HG03565 (cell line): ENCODE data around the gene EPS8L2.

Experiments
- ATAC-seq: cut with Tn5 transposase; IDR thresholded peaks from one replicate; pipeline ENCODE4 v1.9.1; 2021; ENCODE audit warnings: mild to moderate bottlenecking, moderate library complexity; ENCODE audit not compliant: unreplicated experiment

Gene EPS8L2

DNA sequence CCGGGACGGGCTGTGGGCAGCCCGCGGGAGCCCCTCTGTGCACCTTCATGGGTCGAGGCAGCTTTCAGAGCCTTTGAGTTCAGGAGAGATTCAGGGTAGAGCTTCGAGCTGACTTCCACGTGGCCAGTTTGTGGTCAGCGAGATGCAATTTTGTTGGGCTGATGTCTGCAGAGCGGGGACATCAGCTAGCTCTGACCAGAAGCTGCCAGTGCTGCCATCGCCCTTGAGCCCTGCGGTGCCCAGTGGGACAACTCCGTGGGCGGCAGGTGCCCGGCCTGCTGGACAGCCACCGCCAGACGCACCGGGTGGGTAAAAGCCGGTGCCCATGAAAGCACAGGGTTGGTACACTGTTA, 42.0 kb downstream of the EPS8L2 start:
- ATAC-seq = peak; percentile 6

DNA sequence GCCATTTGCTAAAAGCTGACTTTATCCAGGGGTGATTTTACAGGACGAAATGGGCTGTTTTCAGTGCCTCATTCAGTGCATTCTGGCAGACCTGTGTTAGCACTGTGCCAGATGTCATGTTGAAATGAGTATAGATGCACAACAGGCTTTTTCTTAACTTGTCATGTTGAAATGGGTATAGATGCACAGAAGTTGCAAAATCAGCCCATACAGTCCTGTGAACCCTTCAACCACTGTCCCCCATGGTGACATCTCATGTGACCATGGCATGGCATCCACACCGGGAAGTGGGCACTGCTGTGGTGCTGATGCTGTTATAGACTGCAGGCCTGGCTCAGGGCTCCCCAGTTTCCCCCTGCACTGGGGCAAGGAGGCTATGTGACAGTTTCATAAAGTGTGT, 43.7 kb downstream of the EPS8L2 start:
- no peak for ATAC-seq

DNA sequence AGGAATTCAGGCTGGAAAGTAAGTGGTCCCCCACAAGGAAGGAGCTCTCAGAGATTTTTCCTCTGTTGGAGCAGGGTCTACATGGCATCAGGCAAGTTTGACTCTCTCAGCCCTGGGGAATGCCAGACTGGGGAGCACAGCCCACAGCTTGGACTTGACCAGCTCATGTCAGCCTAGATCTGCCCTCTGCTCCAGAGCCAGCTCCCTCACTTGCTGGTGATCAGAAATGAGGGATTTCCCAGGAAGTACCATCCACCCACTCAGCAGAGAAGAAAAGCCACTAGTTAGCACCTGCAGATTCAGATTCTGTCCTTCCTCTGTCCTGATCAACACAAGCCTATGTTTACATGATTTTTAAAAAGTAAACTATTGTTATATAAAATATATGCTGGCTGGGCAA, 54.2 kb downstream of the EPS8L2 start:
- ATAC-seq = no peak

DNA sequence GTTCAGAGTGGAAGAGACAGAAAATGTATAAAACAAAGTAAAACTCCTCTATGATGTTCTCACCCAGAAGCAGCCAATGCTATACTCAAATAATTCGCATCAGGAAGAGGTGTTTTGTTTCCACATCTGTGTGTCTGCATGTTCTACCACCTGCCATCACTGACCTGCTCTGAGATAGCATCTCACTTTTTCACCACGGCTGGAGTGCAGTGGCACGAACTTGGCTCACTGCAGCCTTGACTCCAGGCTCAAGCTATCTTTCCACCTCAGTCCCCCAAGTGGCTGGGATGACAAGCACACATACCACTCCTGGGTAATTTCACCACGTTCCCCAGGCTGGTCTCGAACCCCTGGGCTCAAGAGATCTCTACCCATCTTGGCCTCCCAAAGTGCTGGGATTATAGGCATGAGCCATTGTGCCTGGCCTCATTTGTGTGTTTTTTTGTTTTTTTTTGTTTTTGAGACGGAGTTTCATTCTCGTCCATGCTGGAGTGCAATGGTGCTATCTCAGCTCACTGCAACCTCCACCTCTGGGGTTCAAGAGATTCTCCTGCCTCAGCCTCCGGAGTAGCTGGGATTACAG, 55.6 kb downstream of the EPS8L2 start:
- ATAC-seq = no peak

DNA sequence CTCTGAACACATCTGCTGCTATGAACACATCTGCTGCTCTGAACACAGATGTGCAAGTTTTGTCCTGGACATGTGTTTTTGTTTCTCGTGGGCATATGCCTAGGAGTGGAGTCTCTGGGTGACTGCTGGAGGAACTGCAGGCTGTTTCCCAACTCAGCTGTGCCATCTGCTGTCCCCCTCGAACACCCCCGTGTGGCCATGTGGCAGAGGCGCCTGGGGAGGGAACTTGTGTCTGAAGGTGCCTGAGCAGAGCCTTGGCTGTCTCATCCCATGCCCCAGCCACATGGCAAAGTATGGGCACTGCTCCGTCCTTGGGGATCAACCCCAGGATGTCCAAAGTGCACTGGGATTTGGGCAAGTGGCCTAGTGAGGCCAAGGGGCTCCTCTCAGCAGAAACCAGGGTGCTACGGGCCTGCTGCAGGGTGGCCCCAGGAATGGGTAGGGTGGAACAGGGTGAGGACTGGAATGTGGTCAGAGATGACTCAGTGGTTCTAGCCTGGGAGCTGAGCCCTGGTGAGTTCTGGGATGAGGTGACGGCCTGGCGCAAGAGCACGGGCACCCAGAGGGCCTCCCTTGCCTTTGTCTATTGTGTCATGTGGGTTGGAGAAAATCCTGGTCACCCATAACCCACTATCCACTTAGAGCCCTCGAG, 56.5 kb downstream of the EPS8L2 start:
- no peak for ATAC-seq

DNA sequence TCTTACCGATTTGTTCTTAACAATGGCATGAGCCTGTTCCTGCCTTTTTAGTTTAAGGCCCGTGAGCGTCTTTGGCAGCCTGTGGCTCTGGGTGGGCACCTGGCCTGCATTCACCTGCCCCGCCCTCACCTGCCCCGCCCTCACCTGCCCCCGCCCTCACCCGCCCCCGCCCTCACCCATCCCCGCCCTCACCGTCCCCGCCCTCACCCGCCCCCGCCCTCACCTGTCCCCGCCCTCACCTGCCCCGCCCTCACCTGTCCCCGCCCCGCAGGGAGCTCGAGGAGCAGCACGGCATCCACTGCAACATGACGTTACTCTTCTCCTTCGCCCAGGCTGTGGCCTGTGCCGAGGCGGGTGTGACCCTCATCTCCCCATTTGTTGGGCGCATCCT, 57.0 kb downstream of the EPS8L2 start:
- ATAC-seq = no peak

DNA sequence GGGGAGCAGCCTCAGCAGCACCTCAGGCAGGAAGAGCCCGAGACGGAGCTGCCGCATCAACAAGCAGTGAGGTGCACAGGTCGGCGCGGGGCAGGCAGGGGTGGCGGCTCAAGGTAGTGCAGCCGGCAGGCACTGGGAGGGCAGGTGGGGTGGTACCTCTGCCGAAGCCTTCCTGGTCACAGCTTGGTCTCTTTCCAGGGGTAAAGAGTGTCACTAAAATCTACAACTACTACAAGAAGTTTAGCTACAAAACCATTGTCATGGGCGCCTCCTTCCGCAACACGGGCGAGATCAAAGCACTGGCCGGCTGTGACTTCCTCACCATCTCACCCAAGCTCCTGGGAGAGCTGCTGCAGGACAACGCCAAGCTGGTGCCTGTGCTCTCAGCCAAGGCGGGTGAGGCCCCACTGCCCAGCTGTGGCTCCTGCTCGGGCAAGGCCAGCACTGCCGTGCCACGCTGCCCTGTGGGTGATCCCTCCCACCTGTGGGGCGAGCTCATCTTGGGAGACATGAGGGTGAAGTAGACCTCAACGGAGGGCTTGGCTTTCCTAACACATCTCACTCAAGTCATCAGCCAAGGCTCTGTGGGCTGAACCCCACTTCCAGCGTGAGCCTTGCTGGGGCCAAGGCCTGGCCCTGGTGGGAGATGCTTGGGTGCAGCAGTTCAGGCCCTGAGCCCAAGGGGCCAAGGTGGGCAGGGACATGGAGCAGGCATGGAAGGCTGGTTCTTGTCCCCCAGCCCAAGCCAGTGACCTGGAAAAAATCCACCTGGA, 57.7 kb downstream of the EPS8L2 start:
- ATAC-seq = no peak

DNA sequence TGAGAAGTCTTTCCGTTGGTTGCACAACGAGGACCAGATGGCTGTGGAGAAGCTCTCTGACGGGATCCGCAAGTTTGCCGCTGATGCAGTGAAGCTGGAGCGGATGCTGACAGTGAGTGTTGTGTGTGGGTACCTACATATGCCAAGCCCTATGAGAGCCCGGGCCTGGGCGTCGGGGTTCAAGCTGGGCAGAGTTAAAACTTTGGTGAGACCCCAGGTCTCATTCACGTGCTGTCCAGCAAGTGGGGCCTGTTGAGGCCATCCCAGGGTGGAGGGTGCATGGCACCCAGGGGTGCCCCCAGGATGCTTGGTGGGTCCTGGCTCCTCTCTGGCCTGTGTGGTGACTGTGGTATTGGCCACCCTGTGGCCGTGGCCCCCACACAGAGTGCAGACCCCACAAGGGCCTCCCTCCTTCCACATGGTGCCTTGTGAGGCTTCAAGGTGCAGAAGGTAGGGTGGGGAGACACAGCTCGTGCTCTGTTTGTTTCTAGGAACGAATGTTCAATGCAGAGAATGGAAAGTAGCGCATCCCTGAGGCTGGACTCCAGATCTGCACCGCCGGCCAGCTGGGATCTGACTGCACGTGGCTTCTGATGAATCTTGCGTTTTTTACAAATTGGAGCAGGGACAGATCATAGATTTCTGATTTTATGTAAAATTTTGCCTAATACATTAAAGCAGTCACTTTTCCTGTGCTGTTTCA, 58.4 kb downstream of the EPS8L2 start:
- no peak for ATAC-seq

DNA sequence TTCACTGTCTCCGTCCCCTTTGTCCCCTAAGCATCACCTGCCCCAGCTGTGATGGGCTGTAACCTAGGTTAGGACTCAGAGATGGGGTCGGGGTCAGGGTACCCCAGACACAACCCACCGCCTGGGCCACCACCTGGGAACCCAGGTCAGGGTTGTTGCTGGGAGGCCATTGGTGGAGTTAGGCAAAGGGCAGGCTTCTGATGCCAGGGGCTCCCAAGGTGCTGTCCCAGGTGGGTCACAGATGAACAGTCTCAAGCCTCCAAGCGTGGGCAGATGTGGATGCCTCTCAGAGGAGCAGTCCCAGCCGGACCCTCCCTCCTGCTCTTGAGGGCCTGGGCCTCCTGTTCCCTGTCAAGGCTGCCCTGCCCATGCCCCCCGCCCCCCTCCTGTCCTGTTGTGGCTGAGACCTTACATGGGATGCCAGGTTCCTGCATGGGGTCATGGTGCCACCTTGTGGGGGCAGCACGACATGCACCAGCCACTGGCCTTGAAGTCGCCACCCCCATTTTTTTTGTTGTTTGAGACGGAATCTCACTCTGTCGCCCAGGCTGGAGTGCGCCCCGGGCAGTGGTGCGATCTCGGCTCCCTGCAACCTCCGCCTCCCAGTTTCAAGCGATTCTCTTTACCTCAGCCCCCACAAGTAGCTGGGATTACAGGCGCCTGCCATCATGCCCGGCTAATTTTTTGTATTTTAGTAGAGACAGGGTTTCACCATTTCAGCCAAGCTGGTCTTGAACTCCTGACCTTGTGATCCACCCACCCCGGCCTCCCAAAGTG, 59.2 kb downstream of the EPS8L2 start:
- ATAC-seq = no peak

DNA sequence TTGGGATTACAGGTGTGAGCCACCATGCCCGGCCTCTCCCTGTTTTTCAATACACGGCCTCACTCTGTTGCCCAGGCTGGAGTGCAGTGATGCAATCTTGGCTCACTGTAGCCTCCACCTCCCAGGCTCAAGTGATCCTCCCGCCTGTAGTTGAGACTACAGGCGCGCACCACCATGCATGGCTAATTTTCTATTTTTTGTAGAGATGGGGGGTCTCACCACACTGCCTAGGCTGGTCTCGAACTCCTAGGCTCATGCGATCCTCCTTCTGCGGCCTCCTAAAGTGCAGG, 59.7 kb downstream of the EPS8L2 start:
- no peak for ATAC-seq

DNA sequence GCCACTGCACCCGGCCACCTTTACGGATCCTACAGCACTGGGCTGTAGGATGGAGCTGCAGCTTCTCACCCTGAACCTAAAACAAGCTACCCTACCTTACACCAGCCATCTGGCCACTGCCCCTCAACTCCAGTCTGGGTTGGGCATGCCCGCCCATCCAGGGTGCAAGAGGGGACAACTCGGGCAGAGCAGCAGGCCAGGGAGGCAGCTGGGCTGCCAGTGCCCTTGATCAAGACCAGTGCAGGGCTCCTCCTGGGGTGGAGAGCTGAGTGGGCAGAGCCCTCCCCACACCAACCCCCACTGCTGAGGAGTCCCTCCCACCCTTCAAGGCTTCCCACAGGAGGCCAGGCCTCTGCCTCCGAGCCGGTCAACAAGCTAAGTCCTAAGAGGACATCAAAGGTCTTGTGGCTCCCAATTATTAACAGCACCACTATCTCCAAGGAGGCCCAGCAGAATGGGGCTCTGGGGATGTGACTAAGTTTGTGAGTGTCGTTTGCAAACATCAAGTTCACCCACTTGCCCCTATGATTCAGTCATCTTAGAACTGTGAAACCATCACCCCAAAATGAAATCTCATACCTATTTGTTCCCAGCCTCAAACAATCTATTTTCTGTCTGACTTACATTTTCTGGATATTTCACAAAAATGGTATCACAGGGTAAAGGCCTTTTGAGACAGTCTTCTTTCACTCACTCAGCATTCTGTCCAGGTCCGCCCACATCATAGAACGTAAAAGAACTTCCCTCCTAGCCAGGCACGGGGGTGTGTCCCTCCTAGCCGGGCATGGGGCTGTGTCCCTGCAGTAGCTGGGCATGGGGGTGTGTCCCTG, 60.3 kb downstream of the EPS8L2 start:
- ATAC-seq = no peak

DNA sequence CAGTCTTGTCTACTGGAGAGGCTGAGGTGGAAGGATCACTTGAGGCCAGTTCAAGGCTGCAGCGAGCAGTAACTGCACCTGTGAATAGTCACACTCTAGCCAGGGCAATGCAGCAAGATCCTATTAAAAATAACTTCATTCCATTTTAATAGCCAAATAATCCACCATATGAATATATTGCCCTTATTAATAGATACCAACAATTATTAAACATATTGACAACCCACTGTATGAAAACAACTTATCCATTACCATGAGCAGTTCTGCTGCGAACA, 60.8 kb downstream of the EPS8L2 start:
- no peak for ATAC-seq

DNA sequence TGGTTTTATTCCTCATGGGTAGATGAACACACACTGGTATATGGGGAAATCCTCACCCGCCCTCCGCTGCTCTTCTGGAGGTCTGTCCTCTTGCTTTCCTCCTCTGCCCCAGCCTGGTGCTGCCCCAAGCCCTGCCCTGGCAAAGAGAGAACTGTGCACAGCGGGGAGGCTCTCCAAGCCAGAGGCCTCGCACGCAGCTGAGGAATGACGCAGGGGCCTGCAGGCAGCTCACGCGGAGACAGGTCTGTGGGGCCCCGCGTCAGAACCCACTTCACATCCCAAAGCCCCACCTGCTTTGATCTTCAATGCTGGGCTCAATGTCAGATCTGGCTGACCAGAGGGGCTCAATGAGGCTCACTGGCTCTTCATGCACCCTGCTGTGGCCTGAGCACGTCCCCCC, 61.2 kb downstream of the EPS8L2 start:
- ATAC-seq = no peak

DNA sequence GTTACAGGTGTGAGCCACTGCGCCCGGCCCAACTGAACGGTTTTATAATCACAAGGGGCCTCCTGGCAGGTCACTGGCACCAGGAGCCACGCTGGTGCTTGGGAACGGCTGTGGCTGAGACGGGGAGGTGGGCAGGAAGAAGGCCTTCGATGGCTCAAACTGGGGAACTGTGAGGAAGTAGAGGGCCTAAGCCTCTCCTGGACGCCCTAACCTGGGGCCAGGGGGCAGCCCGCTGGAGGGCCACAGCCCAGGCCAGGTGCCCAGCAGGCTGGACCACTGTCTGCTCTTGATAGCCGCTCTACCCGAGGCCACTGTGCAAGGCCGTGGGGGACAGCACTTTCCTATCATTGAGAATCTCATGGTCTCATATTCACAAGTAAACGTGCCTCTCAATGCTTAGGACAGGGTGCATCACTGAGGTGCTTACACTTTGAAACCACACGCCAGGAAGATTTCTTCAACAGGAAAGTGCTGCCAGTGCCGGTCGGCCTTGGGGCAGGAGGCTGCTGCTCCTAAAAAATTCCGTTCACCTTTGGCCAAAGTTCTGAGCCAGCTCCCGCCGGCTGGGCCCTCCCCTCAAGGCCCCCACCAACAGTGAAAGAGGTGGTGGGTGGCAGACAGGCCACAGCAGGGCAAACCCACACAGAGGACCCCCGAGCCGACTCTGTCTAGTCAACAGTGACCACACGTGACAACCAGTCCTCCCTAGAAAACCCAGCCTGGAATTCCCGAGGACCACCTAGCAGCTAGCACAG, 64.0 kb downstream of the EPS8L2 start:
- no peak for ATAC-seq

DNA sequence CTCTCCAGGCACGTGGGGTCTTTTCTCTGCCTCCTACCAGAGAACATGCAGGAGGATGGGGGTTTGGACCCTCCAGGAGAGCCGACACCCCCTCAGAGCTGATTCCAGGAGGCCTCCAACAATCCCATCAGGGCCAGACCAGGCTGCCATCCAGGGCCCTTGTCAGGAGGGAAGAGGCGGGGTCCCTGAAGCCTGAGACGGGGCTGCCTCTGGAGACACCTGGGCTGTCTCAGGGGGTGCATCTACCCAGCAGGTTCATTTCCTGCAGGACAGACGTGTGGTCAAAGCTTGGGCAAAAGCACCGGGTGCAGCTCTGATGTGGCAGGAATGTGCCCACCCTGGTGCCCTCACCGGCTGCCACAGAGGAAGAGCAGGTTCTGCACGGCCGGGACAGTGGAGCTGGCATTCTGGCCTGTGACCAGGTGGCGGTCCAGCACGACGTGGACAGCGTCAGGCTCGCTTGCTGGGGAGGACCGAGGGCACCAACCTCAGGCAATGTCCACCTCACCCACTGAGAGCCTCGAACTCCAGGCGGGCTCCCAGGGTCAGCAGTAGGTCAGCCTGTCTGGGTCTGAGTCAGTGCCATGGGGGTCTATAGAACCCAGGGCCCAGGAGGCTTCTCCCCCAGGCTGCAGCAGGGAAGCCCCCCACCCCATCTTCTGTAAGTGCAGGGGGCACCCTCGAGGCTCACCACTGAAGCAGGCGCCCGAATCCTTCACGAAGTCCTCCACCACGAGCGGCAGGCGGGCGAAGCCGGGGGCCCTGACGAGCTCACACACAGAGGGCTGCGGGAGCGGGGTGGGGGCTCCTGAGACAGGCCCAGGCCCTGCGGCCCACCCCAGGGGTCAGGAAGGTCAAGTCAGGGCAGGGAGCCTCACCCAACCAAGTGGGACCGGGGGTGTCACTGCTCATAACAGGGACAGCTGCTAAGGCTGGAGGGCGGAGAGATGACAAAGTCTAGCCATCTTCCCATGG, 64.9 kb downstream of the EPS8L2 start:
- no peak for ATAC-seq

DNA sequence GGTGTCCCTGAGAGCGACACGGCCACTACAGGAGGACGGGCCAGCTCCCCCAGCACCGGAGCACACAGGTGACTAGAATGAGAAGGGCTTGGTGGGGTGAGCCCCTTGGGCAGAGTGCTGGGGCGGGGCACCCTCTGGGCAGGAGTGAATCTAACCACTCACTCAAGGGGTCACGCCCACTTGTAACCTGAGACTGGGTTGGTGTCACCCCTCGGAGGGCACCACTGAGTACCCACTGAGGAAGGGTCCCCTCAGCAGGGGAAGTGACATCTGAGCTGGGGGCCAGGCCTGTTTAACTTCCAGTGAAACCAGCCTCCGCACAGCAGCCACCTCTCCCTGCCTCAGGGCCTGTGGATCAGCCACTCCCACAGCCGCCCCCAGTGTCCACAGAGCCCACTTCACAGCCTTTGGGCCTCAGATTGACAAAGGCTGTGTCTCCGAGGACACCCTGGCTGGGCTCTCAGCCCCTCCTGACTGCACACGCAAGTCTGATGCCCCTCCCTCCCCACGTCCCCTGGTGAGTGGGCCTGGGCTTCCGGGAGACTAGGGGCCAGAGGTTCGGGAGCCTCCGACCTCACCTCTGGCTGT, 65.7 kb downstream of the EPS8L2 start:
- ATAC-seq = no peak

DNA sequence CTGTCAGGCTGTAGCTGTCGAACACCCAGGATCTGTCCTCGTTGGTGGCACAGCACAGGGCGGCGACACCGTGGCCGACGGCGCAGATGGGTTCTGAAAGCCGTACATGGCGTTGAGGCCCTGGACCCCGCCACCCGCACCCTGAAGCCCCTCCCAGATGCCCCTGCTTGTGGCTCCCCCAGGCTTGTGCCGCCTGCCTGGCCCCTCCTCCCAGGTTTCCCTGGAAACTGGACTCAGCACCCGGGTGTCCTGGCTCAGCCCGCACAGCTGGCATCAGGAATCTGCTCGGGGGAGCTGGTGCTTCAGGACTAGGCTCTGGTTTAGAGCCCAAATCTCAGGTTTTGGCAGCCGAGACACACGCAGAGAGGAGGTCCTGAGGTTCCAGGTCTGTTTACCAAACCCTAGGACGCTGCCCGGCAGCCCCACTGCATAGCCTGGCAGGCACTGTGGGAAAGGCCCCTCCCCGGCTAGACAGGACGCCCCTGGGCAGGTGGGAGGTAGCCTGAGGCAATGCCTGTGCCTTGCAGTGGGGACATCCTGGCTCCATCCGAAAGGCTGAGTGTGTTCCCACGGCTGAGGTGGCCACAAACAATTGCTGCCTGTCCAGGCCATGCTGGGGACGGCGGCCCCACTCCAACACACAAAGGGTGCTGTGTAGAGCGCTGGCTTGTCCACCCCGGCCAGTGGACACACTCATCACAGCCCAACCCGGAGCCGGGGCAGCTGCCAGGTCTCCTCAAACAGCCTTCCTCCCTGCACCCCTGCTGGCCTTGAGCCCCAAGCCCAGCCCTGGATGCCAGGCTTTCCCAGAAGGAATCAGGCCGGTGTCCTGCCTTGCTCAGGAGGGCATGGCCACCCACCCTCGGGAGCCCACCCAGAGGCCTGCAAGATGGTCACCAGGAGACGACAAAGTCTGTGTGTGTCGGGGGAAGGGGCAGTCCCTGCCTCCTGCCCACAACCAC, 66.7 kb downstream of the EPS8L2 start:
- ATAC-seq = no peak
